Sigmoid colon (tissue), 4 donors: ENCODE data around the gene WDR75.
A peak's percentile ranks its signal among the peaks of the same experiment; 100 is the strongest.

Experiments used
- CTCF ChIP-seq, 4 experiments: fragments of 450-650 bp in 3 of 4; fragments of 200-600 bp in 1 of 4; IDR thresholded peaks; one replicate each; pipeline ENCODE4 v1.5.1; 2016 to 2019; ENCODE audit warnings: antibody characterized with exemption in 4 of 4, mild to moderate bottlenecking in 3 of 4, moderate library complexity in 2 of 4
- EP300 ChIP-seq, 4 donors: sonication (generic); formaldehyde crosslinking; IDR thresholded peaks; one replicate each; pipeline ENCODE4 v1.6.1; 2017; ENCODE audit warnings: antibody characterized with exemption in 4 of 4
- POLR2A ChIP-seq, 2 donors: fragments of 450-650 bp; IDR thresholded peaks; one replicate each; pipeline ENCODE4 v1.6.1; 2016; ENCODE audit warnings: antibody characterized with exemption in 2 of 2, mild to moderate bottlenecking in 2 of 2, moderate library complexity in 2 of 2
- POLR2AphosphoS5 ChIP-seq, 4 donors: sonication (generic); formaldehyde crosslinking; IDR thresholded peaks; one replicate each; pipeline ENCODE4 v1.6.1; 2017; ENCODE audit warnings: antibody characterized with exemption in 4 of 4

GRCh38 chr2:189393440-189394111 lies 47.7 kb upstream of the WDR75 start:
- TF ChIP-seq CTCF (IDR thresholded peaks at IDR 0.05): no peak
- TF ChIP-seq POLR2AphosphoS5 (IDR thresholded peaks at IDR 0.05): peak; percentile 37 to 85 (median 76)
- TF ChIP-seq POLR2A (IDR thresholded peaks at IDR 0.05): no peak
- TF ChIP-seq EP300 (IDR thresholded peaks at IDR 0.05): peak in 3 of 4 donors; percentile 17 to 79 (median 63)
